HG02759 (cell line): ENCODE data around the gene ISCA2.
"Not testable (repeated sequence)": the region's sequence is repeated elsewhere in the genome, so short reads cannot be mapped to it uniquely, and the experiment has no call there.

Source experiments
- ATAC-seq: cut with Tn5 transposase; IDR thresholded peaks from one replicate; pipeline ENCODE4 v1.9.1; 2021; ENCODE audit warnings: mild to moderate bottlenecking, moderate library complexity; ENCODE audit not compliant: unreplicated experiment

Gene ISCA2

DNA sequence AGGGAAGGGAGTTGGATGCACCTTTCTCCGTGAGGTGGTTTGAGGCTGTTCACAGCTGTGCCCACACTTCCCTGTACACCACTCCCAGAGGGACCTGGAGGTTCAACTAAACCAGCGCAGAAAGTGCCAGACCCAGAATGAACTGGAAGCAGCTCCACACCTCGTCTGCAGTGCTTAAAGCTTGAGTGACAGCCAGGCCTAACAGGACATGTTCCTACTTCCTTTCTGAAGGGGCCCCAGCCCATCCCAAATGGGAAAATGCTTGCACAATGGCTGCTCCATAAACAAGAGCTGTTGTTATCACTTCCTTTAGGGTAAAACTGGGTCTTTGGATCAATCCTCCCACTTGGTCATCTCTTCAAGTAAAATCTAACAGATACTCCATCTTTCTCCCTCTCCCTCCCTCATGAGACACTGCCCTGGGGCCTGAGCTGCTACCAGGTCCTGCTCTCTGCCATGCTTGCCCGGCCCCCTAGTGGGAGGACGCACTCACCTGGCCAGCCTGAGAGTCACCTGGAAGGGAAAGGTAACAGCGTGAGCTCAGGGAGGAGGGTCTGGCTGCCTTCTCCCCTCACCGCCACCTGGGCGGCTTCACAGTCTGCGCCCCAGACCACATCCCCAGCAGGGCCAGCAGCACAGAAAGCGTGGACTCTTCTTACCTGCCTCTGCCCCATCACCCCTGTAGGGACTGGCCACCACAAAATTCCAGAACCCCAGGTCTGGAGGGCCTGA lies 33.5 kb downstream of the ISCA2 start:
- no peak for ATAC-seq

DNA sequence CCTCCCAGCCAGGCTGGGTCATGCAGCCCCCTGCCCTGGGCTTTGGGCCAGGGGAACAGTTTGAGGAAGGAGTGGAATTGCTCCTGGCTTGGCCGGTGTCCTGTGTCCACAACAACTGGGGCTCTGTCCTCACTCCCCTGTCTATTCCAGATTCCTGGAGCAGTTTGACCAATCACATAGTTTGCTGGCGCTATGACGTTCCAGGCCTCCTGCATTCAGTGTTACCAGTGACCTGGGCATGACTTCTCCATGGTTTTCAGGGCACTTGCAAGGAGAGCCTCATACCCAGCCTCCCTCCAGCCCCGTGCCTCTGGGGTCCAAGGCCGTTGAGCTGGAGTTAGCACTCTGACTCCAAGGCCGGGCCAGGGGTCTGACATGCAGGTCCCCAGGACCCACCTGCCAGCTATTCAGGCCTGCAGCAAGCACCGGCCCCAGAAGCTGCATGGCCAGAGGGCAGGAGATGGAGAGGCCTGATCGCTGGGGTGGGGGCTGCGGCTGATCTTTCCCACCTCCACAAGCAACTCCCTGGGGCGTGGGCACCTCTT lies 34.2 kb downstream of the ISCA2 start:
- ATAC-seq: no peak

DNA sequence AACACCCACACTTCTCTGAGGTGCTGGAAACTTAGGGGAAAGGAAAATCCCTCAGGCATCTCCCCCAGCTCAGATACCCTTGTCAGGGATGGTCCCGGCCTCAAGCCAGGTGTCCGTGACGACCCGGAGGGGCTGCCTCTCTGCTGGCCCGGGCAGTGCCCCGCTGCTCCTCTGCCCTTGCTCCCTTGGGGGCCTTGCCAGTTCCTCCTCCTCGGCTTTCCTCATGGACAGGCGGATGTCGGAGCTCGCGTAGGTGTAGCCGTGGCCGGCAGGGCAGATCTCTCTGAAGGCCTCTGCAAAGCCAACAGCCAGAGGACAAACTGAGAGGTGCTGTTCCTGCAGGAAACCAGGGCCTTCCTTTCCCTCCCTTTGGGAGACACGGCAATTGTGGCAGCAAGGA lies 34.8 kb downstream of the ISCA2 start:
- no peak for ATAC-seq

DNA sequence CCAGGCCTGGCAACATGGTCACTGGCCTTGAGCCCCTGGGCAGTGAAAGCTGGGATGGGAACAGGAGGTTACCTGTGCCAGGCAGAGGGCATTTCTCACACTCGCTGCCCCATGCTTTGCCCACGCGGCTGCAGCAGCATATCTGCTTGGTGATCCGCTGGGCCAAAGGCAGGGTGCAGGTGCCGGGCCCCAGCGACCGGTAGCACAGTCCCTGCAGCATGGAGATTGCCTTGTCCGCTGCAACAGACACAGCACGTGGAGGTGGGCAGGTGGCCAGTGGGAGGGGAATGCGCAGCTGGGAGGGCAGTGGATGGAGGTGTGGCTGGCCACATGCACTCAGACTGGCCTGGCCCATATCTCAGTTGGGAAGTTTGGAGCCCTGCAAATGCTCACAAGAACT lies 35.3 kb downstream of the ISCA2 start:
- ATAC-seq: no peak

DNA sequence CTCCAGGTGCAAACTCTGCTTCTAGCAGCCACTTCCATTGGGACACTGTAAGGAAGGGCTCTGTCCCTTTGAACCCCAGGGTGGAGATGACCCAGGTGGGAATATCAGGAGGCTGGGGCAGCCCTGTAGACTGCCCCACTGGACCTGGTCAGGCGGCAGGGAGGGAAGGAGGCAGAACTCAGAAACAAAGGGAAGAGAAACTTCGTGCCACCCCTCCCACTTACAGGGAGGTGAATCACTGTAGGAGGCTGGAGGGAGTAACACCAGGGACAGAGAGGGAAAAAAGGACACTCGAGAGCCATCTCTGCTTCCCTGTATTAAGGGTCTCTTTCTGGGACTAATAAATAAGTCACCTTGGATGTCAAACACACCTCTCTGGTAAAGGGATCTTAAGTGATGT lies 37.4 kb downstream of the ISCA2 start:
- no peak for ATAC-seq

DNA sequence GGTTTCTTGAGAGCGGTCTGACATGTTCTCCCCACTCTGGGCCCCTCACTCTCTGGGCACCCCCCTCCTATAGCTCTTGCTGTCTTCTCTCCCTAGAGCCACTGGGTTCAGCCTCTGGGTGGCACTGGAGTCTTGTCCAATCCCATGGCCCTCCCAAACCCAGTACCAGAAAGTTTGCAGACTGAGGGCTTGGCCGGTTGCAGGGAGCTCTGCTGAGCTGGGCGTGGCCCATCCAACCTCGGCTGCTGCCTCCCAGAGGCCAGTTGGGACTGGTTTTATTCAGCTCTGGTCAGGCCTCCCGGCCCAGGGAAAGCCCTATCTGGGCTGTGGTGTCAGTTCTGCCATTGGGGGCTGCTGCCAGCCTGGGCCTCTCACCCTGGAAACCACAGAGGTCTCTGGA lies 37.9 kb downstream of the ISCA2 start:
- ATAC-seq: no peak

DNA sequence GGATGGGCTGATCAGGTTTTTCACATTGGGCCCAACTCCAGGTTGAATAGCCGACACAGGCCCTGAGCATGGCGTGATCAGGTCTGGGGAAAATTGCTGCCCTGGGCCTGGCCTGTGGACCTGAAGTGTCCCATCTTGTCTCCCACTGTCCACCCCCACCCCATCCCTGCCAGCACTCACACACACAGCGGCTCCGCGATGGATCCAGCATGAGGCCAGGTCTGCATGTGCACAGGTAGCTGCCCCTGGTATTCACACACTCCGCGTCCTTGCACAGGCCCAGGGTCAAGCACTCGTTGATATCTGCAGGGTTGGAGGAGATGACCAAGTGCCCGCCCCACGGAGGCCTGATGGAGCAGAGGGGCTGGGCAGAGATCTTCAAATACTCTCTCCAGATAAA lies 38.7 kb downstream of the ISCA2 start:
- ATAC-seq: no peak

DNA sequence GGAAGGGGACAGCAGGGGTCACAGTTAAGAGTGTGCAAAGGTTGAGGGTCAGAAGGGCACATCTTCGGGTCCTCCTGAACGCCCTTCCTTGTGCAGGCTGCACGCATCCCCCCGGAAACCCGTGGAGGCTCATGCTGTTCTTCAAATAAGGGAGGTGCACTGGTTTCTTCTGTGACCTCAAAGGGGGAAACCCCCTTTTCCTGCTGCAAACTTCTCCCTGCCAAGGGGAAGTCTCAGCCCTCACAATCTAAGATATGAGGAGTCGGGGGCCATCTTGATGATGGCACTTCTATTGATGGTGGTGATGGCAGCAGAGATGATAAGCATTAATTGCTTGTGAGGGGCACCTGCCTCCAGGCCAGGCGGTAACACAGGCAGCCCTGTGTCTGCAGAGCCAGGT lies 40.0 kb downstream of the ISCA2 start:
- ATAC-seq: no peak

DNA sequence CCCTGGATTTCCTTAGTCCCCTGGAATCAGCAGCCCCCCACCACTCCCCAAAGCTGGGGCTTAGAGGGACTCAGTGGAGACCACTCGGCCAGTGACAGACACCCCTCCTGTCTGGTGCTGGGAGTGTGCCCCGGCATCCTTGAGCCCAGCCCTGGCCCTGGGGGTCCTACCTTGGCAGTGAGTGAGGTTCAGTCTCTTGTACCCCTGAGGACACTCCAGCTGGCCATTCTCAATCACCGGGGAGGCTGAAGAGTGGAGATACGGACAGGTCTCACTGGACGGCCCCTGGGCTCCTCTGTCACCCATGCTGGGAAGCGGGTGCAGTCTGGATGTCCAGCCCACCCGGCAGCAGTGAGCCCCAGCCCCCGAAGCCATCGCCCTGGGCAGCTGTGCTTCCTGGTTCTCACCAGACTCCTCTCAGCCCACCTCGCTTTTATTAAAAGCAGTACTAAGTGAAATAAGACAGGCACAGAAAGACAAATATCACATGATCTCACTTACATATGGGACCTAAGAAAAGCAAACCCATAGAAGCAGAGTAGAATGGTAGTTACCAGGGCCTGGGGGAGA lies 42.3 kb downstream of the ISCA2 start:
- ATAC-seq: no peak

DNA sequence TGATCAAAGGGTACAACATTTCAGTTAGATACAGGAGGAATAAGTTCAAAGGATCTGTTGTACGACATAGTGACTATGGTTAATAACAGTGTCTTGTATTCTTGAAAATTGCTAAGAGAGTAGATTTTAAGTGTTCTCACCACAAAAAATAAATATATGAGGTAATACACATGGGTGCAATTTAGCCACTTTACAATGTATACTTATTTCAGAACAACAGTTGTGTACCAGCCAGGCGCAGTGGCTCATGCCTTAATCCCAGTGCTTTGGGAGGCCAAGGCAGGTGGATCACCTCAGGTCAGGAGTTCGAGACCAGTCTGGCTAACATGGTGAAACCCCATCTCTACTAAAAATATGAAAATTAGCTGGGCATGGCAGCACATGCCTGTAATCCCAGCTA lies 42.8 kb downstream of the ISCA2 start:
- ATAC-seq: not testable (repeated sequence)

DNA sequence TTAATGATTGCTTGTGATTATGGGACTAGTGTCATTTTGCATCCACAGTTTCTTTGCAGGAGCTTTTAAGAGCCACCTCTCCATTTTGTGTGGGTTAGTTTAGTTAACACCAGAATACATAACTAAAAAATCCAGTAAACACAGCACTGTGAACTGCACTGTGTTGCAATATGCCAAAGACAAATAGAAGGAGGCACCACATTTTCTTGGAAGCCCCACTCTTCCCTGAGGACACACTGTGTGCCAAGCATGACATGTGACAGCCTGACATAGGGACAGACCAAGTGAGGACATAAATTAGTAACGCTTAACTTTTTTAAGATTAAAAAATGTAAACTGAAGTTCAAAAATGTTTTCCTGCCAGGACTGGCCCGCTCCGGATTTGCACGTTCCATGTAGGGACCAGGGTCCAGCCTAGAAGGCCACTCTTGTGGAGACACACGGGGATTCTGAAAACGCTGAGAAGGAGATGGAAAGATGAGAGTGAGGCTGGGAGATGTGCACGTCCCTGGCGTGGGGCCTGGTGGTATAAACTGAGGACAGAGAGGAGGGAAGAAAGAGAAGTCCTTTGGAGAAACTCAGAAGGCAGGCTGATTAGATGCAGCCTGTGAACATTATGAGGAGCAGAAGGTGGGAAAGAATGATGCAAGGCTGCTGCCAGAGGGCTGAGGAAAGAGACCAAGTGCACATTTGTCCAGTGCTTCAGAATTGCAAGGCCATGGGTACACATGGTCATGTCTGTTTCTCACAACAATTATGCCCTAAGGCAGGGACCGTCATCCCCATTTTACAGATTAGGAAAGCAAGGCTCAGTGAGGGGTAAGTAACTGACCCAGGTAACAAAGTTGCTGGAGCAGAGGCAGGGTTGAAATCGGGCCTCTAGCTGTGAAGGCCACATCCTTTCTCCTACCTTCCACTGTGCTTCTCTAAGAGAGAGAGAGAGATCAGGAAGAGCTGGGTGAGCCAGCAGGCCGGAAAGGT lies 45.1 kb downstream of the ISCA2 start:
- ATAC-seq: no peak

DNA sequence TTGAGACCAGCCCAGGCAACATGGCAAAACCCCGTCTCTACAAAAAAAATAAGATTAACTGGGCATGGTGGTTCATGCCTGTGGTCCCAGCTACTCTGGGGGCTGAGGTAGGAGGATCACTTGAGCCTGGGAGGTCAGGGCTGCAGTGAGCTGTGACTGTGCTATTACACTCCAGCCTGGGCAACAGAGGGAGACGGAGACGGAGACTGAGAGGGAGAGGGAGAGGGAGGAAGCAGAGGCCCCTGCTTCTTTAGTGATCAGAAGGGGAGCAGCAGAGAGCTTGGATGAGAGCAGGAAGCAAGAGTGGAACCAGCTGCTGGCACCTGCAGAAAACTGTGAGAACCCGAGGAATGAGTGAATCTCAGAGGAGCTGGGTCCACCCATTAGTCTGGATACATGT lies 45.9 kb downstream of the ISCA2 start:
- ATAC-seq: no peak

DNA sequence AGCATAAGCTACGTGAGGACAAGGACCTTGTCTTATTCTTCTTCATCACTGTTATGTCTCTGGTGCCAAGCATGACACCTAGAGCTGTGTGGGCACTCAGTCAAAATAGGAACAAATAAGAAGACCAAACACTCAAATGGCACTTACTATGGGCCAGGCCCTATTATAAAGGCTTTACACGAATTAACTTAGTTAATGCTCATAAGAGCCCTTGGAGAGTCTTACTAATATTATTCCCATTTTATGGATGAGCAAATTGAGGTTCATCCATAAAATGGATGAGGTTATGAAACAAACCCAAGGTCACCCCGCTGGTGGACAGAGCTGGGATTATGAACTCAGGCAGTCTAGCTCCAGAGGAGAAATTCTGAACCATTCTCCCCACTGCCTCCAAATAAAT lies 47.7 kb downstream of the ISCA2 start:
- ATAC-seq: no peak

DNA sequence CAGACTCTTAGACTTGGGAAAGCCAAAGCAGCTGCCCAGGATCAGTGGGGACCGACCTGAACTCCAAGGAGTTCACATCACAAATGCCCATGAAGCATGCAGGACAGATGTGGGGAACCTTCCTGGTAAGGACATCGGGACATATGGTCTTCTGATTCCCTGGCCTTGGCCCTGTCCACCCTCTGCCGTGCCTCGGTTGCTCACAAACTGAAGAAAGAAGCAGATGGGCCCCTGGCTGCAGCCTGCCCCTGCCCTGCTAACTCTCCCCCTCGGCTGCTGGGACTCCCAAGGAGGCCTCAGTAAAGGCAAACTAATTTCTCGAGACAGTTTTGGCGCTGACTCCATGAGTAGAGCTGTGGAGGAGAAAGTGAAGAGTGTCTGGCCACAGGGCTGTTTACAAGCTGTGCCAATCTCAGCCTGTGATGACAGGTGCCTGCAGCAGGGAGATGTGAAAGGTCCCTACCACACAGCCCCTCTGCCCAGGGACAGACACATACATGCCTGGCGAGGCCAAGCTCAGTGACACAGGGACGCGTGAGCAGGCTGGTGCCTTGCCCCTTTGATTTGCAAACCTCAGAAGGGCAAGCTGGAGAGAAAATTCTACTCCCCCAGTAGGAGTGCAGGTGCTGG lies 48.6 kb downstream of the ISCA2 start:
- no peak for ATAC-seq

DNA sequence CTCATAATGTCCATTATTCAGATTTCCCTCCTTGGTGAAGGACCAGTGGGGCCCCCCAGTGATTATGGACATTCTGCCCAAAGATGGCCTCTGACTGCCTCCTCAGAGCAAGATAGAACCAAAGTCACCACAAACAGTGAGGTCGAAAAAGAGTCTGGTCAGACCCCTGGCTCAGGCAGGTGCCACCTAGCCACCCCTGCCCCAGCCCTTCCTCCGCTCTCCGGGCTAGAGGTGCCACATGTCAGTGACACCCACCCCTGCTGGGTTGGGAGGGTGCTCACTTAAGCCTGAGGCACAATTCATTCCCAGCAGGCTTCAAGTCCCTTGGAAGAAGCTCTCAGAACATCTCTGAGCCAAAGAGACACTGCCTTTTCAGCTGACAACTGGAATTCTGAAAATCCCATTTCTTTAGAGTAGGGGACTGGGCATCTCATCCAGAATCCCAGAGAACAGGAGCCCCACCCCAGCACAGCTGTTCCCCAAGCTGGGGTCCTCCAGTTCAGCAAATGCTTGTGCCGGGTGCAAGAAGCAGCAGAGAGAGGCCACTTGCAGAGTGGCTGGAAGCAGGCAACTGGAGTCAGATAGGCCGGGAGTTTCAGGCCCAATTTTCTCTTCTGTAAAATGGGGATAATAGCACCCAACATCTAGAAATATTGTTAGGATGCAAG lies 50.3 kb downstream of the ISCA2 start:
- no peak for ATAC-seq

DNA sequence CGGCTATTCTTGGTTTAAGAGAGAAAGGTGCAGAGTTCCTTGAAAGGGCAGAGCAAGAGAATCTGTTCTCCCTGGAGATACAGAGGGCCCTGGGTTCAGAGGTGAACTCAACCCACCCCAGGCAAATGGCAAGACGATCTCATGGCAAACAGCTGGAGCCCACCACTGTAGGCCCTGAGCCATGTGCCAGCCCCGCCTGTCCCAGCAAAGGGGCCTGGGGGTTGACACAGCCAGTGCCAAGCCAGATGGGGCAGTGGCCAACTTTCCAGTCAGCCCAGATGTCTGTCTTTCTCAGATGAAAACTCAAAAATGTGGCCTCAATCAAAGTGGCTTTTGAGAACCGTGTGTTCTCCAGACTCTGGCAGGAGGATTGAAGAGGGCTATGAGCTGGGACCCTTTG lies 51.8 kb downstream of the ISCA2 start:
- no peak for ATAC-seq

DNA sequence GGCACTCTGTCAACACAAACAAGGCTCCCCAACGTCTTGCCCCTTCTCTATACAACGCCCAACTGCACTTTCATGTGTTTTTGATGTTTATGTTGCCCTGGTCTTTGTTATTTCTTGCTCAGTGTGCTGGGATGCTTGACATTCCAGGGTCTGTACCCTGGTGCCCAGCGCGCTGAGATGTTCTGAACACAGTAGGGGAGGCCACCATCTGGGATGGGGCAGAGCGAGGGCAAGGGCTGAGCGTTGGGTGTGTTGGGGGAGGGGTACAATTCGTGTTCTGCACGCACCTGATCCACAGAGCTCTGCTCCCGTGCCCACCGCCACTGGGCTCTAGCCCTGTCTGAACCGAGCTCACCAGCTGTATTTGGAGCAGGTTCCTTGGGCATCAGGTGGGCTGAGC lies 52.9 kb downstream of the ISCA2 start:
- ATAC-seq: no peak
